NCI-H2196 treated with DMSO at 0.1 percent for 48 hours (cell line): Measurements from ENCODE around the gene OR2D2.
"Not testable (repeated sequence)": the region's sequence is repeated elsewhere in the genome, so short reads cannot be mapped to it uniquely, and the experiment has no call there.

ENCODE experiments used
- DNase-seq: peaks from one replicate; lab custom pipeline; 2025; ENCODE audit not compliant: unreplicated experiment; lab: John Stamatoyannopoulos, UW

Gene OR2D2, protein sequence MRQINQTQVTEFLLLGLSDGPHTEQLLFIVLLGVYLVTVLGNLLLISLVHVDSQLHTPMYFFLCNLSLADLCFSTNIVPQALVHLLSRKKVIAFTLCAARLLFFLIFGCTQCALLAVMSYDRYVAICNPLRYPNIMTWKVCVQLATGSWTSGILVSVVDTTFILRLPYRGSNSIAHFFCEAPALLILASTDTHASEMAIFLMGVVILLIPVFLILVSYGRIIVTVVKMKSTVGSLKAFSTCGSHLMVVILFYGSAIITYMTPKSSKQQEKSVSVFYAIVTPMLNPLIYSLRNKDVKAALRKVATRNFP

DNA sequence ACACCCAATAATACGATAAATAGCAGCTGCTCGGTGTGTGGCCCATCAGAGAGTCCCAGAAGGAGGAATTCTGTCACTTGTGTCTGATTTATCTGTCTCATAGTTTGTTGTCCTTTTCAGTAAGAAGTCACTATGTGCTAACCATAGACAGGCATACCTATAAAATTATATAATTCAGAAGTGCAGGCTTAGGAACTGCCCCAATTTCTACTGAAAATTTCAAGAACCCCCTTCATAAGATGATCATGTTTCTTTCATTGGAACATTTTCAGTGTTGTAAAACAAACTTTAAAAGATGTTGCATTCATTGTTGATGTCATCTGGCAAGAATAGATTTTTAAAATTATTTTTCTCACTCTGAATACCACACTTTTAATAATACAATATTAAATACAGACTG is at the start of gene OR2D2:
TSS of gene OR2D2 (minus strand) at position 101 of the 400 bp plus-strand sequence. CDS start at position 101, 0 bp downstream.
- DNase-seq = no peak

DNA sequence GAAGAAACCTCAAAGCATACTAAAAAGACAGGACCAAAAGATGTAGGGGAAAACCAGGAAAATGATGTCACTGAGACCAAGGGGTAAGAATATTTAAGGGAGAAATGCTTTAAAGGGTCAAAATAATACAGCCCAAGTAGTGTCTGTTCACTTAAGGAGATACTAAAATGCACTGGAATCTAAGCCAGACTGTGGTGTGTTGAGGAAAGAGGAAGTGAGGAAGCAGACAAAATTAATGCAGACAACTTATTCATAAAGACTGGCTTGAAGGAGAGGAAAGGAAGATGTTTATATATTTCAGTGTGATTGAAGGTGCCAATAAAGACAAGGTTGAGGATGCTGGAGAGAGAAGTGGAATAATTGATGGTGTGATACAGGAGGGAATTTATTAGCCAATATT is 49.7 kb upstream of the OR2D2 start:
- no peak for DNase-seq

DNA sequence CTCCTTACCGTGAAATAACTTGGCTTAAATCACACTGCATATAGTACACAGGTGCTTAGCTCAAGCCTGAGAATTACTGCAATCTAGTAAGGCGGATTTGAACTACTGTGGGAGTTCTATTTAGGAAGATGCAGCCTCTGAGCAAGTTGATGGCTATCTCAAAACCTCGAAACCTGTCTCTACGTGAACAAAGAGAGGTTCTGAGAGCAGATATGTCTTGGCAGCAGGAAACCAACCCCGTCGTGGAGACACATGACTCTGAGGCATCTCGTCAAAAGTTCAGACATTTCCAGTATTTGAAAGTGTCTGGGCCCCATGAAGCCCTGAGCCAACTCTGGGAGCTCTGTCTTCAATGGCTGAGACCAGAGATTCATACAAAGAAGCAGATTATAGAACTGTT is 39.8 kb upstream of the OR2D2 start:
- DNase-seq = no peak

DNA sequence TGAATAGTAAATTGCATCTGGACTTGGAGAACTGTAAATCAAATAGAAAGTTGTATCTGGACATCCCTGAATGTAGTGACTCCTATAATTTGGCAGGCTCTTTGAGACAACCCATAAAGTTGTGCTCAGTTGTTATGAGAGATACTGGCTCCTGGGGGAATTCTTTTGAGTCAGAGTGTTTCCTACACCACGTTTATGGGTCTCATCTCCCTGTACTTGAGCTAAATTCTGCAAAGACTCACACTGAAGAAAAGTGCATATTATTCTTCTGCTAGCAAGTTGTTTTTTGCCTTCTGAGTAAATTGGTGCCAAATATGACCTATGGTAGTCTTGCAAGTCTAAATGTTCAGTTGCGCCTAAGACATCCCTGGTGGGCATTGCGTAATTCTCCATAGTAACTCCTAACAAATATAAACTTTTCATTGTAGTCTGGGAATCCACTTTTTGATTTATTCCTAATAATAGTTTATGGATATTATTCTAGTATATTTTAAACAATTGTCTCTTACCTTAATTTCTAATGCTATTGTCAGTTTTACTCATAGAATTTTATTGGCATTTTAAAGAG is 38.9 kb upstream of the OR2D2 start:
- no peak for DNase-seq

DNA sequence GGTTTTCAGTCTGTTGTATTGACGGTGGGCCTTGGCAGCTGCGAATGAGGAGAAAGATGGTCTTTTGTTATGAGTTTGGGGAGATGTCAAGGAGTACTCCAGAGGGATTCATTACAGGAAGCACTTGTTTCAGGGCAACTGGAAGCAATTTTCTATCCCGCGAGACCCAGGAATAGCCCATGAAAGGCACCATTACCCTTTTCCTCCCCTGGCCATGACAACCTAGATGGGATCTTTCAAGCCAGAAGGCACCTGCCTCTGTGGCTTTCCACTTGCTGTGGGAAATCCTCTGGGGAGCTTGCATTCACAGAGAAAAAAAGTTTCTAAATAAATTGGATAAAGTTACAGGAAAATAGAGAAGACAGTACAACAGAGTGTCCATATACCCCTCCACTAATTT is 36.6 kb upstream of the OR2D2 start:
- no peak for DNase-seq

DNA sequence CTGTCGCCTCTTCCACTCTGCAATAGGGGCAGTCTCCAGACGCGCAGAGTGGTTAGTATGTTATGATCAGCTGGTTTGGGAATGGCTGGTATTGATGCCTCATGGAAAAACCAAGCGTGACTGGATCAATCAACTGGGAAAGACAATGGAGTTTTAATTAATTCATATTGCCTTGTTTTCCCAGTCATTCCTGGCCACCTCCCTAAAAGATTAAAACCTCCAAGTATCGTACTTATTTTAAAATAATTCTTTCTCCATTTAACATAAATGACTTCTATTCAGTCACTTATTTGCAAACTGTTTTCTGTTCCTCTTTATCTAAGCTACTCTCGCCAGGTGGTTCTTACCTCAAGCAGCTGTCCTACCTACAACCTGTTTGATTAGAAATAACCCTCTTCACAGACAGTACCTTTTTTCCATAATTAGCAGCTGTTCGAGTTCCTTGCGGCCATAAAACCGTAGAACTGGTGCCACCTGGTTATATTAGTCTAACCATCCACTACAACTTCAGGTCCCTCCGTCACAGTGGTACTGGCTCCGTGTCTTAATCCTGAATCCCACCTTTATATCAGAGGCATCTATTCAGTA is 34.8 kb upstream of the OR2D2 start:
- DNase-seq = no peak

DNA sequence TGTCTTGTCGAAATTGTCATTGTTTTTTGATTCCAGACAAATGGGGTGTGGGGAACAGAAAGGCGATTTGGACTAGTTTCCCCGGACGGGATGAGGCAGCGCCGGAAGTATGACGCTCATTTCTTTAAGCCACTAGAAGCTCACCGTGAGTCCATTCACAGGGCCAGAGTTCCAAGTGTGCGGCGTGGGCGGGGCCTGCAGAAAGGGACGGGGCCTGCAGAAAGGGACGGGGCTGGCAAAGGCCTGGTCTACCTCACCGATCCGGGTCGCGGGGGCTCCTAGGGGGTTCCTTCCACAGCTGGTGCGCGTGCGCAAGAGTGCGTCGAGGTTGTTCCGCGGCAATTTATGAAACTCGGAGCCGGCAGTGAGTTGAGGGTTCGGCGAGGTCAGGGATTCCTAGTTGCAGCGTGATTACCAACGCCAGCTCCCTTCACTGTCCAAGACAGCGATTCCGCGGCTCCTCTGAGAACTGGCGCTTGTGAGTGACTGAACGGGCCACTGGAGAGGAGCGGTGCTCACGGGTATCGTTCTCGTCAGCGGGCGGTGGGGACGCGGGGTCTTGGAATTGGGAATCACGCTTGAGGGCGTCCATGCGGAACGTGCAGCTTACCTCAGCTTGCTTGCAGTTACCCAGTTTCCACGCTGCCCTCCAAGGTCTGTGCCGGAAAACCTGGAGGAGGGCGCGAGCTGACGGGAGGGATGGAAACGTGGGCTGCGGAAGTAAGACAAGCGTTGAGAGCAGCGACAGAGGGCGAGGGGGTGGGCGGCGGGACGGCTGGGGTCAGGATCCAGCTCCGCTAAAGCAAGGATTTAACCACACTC is 34.1 kb upstream of the OR2D2 start, which contains the start of gene ZNF215:
TSS of gene ZNF215 (plus strand) at position 219 of the 822 bp plus-strand sequence. CDS start 5,847 bp downstream, outside the sequence.
- peak; percentile 63 for DNase-seq

DNA sequence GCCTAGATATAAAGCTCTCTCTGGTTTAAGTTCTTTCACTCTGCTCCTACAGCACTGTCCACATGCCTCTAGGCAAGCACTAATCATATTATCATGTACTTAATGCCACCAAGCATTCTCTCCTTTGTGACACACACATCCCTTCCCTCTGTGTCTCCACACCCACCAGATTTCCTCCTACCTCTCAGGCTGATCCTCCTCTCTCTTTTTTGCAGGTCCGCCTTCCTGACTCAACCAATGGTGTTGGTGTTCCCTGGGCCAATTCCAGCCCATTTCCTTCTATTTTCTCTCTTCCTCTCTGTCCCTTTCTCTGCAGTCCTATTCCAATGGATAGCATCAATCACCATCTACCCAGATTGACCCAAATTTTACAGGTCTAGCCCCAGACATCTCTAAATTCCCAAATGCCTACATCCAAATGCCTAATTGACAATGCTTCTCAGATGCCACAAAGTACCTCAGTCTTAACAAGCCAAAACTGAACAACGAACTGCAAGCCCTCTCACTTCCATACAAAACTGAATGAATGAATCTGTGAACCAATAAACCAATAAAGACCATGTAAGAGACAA is 33.4 kb upstream of the OR2D2 start:
- no peak for DNase-seq

DNA sequence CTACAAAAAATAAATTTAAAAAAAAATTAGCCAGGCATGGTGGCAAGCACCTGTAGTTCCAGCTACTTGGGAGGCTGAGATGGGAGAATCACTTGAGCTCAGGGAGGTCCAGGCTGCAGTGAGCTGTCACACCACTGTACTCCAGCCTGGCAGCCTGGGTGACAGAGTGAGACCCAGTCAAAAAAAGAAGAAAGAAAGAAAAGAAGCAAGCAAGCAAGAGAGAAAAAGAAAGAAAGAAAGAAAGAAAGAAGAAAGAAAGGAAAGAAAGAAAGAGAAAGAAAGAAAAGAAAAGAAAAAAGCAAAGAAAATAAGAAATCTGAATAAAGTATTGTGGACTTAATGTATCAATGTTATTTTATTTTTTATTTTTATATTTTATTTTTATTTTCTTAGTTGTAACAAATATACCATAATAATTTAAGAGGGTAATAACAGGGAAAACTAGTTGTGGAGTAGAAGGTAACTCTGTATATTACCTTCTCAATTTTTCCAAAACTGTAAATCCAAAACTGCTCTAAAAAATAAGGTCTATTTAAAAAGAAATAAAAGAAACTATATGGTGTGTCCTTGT is 32.8 kb upstream of the OR2D2 start:
- no peak for DNase-seq

DNA sequence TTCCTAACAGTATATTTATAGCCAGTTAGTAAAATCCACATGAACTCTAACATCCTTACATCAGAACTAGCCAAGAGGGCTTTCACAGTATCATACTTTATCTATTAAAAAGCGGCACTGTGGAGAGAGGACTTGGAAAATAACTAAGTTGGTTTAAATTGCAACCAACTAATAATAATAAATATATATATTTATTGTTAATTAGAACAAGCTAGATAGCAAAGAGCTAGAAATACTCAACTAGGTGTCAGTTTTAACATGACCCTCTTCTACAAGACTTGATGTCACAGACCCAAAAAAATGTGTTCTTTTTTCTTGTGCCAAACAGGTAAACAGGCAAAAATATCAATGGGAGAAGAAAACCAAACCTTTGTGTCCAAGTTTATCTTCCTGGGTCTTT is 28.4 kb upstream of the OR2D2 start, which contains the start of gene OR2D3:
TSS of gene OR2D3 (plus strand) at position 301 of the 400 bp plus-strand sequence. CDS start at position 301, 0 bp downstream.
- no peak for DNase-seq

DNA sequence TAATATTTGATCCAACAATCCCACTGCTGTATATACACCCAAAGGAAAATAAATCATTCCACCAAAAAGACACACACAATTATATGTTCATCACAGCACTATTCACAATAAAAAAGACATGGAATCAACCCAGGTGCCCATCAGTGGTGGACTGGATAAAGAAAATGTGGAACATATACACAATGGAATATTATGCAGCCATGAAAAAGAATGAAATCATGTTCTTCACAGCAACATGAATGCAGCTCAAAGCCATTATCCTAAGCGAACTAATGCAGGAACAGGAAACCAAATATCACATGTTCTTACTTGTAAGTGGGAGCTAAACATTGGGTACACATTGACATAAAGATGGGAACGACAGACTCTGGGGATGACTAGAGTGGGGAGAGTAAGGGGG is 27.4 kb upstream of the OR2D2 start:
- no peak for DNase-seq

DNA sequence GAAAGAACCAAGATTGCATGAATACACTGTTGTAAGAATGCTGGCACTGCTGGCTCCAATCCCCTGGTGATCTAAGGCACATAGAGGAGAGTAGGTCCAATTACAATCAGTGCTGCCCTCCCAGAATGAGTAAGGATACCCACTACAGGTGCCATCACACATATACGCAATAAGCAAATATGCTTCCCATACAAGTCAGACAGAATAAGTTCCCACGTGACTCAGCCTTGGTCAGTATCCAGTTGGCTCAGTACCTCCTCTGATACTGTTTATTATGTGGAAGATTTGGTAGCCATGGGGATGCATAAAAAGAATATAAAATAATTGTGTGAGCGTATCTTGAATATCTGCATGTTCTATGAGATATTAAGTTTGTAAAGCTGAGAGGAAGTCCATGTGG is 19.6 kb upstream of the OR2D2 start:
- no peak for DNase-seq

DNA sequence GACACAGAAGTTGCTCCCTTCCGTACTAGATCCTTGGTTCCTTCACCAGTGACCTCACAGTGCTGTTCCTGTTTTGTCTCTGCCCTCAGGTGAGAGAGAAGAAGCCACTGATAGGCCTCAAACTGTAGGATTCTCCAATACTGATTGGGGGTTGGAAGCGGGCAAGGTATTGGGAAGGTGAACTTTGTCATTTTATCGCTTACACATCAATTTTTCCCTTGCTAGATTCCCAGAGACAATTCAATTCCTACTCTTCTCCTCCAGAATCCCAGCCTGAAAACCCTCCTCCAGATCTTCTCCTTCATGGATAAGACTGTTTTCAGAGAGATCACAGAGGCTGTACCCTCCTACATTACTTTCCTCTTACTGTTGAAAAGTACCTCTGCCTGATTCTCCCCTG is 19.1 kb upstream of the OR2D2 start:
- no peak for DNase-seq

DNA sequence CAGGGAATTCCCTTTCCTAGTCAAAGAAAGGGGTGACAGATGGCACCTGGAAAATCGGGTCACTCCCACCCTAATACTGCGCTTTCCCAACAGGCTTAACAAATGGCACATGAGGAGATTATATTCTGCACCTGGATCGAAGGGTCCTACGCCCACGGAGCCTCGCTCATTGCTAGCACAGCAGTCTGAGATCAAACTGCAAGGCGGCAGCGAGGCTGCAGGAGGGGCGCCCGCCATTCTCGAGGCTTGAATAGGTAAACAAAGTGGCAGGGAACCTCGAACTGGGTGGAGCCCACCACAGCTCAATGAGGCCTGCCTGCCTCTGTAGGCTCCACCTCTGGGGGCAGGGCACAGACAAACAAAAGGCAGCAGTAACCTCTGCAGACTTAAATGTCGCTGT is 12.5 kb upstream of the OR2D2 start:
- DNase-seq = not testable (repeated sequence)

DNA sequence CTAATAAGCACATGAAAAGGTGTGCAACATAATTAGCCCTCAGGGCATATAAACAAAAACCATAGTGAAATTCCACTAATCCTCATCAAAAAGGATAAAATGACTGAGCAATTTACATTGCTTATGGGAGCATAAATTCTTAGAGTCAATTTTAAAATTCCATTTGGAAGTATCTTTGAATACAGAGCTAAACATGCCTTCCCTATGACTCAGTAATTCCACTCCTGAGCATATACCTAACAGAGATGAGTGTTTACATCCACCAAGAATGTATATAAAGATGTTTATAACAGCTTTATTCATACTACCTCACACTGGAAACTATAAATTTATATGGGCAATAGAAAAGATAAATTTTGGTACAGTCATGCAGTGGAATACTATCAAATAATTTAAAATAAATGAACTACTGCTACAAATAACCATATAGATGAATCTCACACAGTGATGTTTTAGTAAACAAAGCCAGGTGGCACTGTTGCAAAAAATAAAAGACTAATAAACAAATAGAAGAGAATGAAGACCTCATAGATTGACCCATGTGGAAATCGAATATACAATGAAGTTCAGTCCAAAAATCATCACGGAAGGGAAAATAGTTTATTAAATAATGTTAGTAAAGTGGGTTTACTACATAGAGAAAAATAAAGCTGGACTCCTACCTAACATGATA is 8.2 kb upstream of the OR2D2 start:
- no peak for DNase-seq

DNA sequence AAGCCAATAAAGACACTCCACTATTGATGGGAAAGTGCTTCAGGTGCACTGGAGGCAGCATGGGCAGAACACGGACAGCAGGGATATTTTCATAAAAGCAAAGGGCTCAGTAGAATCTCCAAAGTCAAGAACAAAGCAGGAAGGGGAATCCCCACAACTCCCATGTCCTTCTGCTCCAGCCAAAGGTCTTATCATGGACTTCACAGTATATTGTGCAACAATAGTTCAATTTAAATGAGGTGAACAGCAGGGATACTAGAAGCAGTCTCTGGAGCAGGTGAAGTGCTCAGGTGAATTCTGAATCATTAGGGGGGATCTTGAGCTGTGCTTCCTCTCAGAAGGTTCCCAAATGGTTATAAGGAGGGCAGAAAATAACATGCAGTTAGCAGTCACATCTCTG is 6.6 kb upstream of the OR2D2 start:
- DNase-seq = no peak

DNA sequence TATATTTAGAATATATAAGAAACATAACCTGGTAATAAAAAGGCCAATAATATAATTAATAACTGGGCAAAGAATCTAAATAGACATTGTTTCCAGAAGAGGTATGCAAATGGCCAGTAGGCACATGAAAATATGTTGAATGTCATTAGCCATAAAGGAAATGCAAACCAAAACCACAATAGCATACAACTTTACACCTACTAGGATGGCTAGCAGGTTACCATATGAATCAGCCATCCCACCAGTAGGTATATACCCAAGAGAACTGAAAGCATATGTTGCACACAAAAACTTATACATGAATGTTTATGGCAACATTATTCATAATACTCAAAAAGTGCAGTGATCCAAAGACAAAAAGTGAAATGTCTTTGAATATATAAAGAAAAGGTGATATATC is 2.7 kb upstream of the OR2D2 start:
- DNase-seq = no peak

DNA sequence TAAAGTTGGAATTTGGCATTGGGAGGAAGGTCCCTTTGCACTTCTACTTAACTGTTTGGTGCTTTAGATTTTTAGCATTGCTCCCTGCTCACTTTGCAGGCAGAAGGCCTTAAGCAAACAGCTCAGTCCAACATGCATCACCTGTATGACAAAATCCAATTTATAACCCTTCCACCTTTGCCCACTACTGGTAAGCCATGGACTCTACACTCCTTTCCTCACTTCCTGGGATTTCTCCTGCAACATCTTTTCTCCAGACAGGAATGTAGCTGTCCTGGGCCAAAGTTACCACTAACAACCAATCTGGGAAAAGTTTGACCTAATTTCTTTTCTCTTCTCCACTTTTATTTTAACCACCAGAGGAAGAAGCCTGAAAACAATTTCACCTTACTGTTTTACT is 1.8 kb upstream of the OR2D2 start:
- DNase-seq = no peak

DNA sequence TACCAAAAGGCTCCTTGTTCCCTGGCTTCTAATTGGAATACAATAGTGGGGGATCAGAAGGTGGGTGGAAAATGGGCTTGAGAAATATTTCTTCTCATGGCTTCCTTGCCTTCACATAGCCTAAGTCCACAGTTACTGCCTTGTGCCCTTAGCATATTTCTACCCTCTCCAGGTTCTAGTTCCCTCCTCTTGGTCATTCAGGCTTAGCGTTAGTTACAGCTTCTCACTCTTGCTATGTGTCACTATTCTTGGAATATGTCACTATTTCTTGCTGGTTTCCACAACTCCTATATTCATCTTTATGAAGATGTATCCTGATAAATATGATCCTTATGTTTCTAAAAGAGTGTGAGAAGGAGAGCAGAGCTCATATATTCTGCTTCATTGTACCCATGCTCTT is 2.5 kb downstream of the OR2D2 start:
- DNase-seq = no peak

DNA sequence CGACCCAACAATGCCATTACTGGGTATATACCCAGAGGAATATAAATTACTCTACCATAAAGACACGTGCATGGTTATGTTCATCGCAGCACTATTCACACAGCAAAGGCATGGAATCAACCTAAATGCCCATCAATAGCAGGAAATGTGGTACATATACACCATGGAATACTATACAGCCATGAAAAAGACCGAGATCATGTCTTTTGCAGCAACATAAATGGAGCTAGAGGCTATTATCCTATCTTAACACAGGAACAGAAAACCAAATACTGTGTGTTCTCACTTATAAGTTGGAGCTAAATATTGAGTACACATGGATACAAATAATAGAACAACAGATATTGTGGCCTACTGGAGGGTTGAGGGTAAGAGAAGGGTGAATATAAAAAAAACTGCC is 3.5 kb downstream of the OR2D2 start:
- no peak for DNase-seq
